Caki2 (cell line): Measurements from ENCODE around the gene CD8A. TPM values are rescaled to one million over a fixed set of nuclear protein-coding genes. Genes with fewer than 3 reads are reported as not detected.

Experiments used
- DNase-seq: peaks from one replicate; pipeline ENCODE4 v3.0.0-alpha.2; 2015; ENCODE audit warnings: low read depth
- in situ Hi-C: cut with HindIII; loops from 2 replicates; pipeline ENCODE4 v1.10.0; 2016; ENCODE audit warnings: low sequenced_read_pairs, low pct_unique_long_range_greater_than_20kb, mixed read lengths
- total RNA-seq: library from RNA; depleted of rRNA; stranded (reverse); fragments of >200 nt; shearing (Covaris generic); gene quantifications from 2 replicates; pipeline ENCODE4 v1.2.3, GENCODE V29; 2014; ENCODE audit warnings: low replicate concordance

The CD8A gene
- total RNA-seq, 1 experiment from 2014 or later = not detected

- no peak for DNase-seq
- in situ Hi-C loops = no loop called here
Observed at GRCh38 chr2:86818114-86818801, 27.5 kb upstream of the CD8A start.

- in situ Hi-C loops = no loop called here
- peak; percentile 55 for DNase-seq
Observed at GRCh38 chr2:86815611-86816010, 24.9 kb upstream of the CD8A start.

- in situ Hi-C loops = no loop called here
Observed at GRCh38 chr2:86809481-86810121, 18.9 kb upstream of the CD8A start.

GRCh38 chr2:86808315-86809161 is 17.8 kb upstream of the CD8A start:
- in situ Hi-C loops = no loop called here
- DNase-seq = peak; percentile 85

More at GRCh38 chr2:86809481-86810121, 18.9 kb upstream of the CD8A start:
- DNase-seq = no peak

- peak; percentile 40 for DNase-seq
- in situ Hi-C loops = no loop called here
Observed at GRCh38 chr2:86807468-86808275, 17.0 kb upstream of the CD8A start.

GRCh38 chr2:86807133-86807467 is 16.4 kb upstream of the CD8A start:
- no peak for DNase-seq
- in situ Hi-C loops = no loop called here

- in situ Hi-C loops = no loop called here
- no peak for DNase-seq
Observed at GRCh38 chr2:86806059-86806857, 15.5 kb upstream of the CD8A start.

GRCh38 chr2:86800856-86801567 is 10.3 kb upstream of the CD8A start:
- in situ Hi-C loops = no loop called here
- no peak for DNase-seq

- in situ Hi-C loops = no loop called here
Observed at GRCh38 chr2:86794861-86795260, 4.1 kb upstream of the CD8A start.

GRCh38 chr2:86793752-86794151 is 3.0 kb upstream of the CD8A start:
- in situ Hi-C loops = no loop called here
- no peak for DNase-seq

More at GRCh38 chr2:86794861-86795260, 4.1 kb upstream of the CD8A start:
- DNase-seq = no peak

GRCh38 chr2:86791573-86791972 is 860 bp upstream of the CD8A start:
- DNase-seq = no peak
- in situ Hi-C loops = no loop called here

GRCh38 chr2:86790134-86790675 is 508 bp downstream of the CD8A start:
- in situ Hi-C loops = no loop called here
- DNase-seq = no peak

GRCh38 chr2:86789687-86790133 is 1.0 kb downstream of the CD8A start:
- in situ Hi-C loops = no loop called here
- no peak for DNase-seq

GRCh38 chr2:86788881-86789686 is 1.6 kb downstream of the CD8A start:
- in situ Hi-C loops = no loop called here
- DNase-seq = no peak

GRCh38 chr2:86788165-86788564 is 2.5 kb downstream of the CD8A start:
- DNase-seq = no peak
- in situ Hi-C loops = no loop called here

- DNase-seq = no peak
- in situ Hi-C loops = no loop called here
Observed at GRCh38 chr2:86787736-86788135, 3.0 kb downstream of the CD8A start.
